HL-60 (cell line): ENCODE data around the gene ASAP3.

Source experiments
- GABPA ChIP-seq: IDR thresholded peaks from 2 replicates; pipeline ENCODE4 v1.6.1; 2012; ENCODE audit warnings: low read depth
- POLR2AphosphoS5 ChIP-seq: IDR thresholded peaks from 2 replicates; pipeline ENCODE4 v1.6.1; 2012; ENCODE audit warnings: low read depth
- REST ChIP-seq: IDR thresholded peaks from 2 replicates; pipeline ENCODE4 v1.6.1; 2012; ENCODE audit warnings: low read depth; ENCODE audit not compliant: insufficient replicate concordance
- SPI1 ChIP-seq: IDR thresholded peaks from 2 replicates; pipeline ENCODE4 v1.6.1; 2012; ENCODE audit warnings: low read depth, mild to moderate bottlenecking, borderline replicate concordance
- TF ChIP-seq, protein P1 (sequence below): IDR thresholded peaks from one replicate; pipeline ENCODE4 v1.5.1; 2011; ENCODE audit warnings: low read length, control low read depth, inconsistent platforms; ENCODE audit not compliant: insufficient read depth

DNA sequence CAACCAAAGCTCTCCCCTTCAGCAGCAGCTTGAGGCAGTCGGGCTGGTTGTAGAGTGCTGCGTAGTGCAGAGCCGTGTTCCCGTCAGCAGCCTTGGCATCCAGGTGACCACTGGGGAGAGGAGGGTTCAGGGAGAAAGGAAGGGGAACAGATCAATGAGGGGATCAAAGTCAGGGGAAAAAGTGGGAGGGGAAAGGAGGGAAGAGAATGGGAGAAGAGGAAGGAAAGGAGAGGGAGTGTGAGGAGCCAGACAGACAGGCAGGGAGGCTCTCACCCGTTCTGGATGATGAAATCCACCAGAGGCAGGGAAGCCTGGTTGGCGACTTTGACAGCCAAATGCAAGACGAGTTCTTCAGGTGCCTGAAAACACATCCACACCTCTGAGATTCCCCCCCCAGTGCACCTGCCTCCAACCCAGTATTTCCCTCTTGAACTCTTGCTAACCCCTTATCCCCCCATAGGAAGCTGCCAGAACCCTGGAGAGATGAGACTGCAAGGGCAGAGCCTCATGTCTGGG is 49.7 kb downstream of the ASAP3 start:
- TF ChIP-seq, protein P1, sequence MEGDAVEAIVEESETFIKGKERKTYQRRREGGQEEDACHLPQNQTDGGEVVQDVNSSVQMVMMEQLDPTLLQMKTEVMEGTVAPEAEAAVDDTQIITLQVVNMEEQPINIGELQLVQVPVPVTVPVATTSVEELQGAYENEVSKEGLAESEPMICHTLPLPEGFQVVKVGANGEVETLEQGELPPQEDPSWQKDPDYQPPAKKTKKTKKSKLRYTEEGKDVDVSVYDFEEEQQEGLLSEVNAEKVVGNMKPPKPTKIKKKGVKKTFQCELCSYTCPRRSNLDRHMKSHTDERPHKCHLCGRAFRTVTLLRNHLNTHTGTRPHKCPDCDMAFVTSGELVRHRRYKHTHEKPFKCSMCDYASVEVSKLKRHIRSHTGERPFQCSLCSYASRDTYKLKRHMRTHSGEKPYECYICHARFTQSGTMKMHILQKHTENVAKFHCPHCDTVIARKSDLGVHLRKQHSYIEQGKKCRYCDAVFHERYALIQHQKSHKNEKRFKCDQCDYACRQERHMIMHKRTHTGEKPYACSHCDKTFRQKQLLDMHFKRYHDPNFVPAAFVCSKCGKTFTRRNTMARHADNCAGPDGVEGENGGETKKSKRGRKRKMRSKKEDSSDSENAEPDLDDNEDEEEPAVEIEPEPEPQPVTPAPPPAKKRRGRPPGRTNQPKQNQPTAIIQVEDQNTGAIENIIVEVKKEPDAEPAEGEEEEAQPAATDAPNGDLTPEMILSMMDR, result no peak
- no peak for TF ChIP-seq POLR2AphosphoS5
- TF ChIP-seq REST, result no peak
- TF ChIP-seq SPI1, result no peak
- no peak for TF ChIP-seq GABPA
